HG03103 (cell line): Measurements from ENCODE around the gene LCOR.
"Not testable (repeated sequence)": the region's sequence is repeated elsewhere in the genome, so short reads cannot be mapped to it uniquely, and the experiment has no call there.

Source experiments
- ATAC-seq: cut with Tn5 transposase; IDR thresholded peaks from one replicate; pipeline ENCODE4 v1.9.1; 2021; ENCODE audit warnings: low read depth; ENCODE audit not compliant: unreplicated experiment

Gene LCOR

DNA sequence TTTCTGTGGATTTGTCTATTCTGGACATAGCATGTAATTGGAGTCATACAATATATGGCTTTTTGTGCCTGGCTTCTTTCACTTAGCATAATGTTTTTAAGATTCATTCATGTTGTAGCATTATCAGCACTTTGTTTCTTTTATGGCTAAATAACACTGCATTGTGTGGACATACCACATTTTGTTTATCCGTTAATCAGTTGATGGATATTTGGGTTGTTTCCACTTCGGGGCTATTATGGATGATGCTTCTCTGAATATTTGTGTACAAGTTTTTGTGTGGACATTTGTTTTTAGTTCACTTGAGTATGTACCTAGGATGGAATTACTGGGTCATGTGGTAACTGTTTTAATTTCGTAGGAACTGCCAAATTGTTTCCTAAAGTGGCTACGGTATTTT, 6.4 kb downstream of the LCOR start:
- ATAC-seq = no peak

GRCh38 chr10:96840841-96841518, 8.9 kb downstream of the LCOR start:
- no peak for ATAC-seq

- ATAC-seq = no peak
Measured at GRCh38 chr10:96842896-96843723, 11.0 kb downstream of the LCOR start.

- ATAC-seq = no peak
Measured at GRCh38 chr10:96843823-96844222, 11.7 kb downstream of the LCOR start.

GRCh38 chr10:96846395-96846794, 14.3 kb downstream of the LCOR start:
- ATAC-seq = no peak

GRCh38 chr10:96846926-96847325, 14.8 kb downstream of the LCOR start:
- no peak for ATAC-seq

GRCh38 chr10:96847356-96847755, 15.3 kb downstream of the LCOR start:
- ATAC-seq = not testable (repeated sequence)

GRCh38 chr10:96850113-96850512, 18.0 kb downstream of the LCOR start:
- no peak for ATAC-seq

- no peak for ATAC-seq
Measured at GRCh38 chr10:96850825-96851224, 18.7 kb downstream of the LCOR start.

GRCh38 chr10:96851281-96851680, 19.2 kb downstream of the LCOR start:
- no peak for ATAC-seq

DNA sequence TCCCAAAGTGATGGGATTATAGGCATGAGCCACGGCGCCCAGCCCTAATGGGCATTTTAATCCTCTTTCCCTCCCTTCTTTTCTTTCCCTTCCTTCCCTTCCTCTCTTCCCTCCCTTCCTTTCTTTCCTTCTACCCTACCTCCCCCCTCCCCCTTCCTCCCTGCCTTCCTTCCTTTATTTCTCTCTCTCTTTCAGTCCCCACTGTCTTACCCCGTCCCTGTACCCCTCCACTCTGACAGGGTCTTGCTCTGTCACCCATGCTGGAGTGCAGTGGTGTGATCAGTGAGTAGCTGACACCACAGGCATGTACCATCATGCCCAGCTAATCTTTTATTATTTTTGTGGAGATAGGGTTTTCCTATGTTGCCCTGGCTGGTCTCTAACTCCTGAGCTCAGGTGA, 24.2 kb downstream of the LCOR start:
- ATAC-seq = no peak

- ATAC-seq = no peak
Measured at GRCh38 chr10:96857301-96858012, 25.4 kb downstream of the LCOR start.

DNA sequence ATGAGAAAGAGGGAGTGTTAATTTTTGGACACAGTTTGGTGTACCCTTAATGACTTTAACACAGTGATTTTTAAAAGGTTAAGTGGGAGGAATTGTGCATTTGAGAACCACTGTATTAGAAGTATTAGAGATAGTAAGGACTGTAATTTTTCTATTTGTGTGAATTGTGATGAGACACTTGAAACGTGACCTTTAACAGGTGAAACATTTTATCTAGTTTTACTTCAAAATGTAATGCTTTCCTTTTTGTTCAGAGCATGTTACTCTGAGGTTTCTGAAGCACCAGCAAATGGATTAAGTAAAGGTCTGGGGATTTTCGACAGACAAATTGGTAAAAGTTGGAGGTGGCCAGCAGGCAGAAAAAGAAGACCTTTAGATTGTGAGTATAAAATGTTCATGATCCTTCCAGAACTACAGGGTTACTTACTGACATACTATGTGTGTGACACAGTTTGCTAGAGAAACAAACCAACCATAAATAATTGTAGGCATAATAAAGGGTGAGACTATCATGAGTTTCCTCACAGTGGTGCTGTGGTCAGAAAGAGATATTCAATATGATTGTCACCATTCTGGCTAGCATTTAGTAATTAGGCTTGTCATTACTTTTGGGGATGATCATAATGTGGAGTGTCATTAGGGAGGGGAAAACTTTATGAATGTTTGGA, 26.1 kb downstream of the LCOR start:
- no peak for ATAC-seq

DNA sequence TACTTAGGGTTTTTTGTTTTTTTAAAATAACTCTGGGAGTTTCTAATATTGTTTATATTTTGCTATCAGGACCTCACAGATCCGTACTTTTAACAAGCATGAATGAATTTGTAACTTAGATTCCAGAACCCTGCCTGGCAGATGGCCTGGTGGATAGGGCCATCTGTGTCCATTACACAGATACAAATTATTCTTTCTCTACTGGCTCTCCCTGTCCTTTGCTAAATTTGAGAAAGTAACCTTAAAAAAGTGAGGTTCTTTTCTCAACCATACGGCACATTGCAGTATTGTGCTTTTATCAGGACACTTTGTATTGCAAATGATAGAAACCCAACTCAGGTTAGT, 26.6 kb downstream of the LCOR start:
- ATAC-seq = no peak

- ATAC-seq = no peak
Measured at GRCh38 chr10:96860631-96861277, 28.7 kb downstream of the LCOR start.

GRCh38 chr10:96863922-96864543, 31.9 kb downstream of the LCOR start:
- peak; percentile 57 for ATAC-seq

DNA sequence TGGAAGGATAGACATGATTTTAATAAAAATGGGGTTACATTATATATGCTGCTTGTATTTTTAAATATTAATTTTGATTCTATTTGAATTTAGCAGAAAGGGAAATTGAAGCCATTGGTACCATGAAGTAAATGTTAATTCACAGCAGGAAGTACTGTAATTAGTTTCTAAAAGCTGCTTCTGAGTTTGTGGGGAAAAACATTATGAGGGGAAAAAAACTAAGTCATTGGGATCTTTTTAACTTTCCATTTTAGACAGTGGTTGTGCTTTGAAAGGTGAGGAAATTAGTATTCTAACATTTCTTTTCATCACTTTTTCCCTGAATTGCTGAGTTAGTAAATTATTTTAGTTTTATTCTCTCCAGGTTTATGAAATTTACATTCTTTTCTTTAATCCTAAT, 41.0 kb downstream of the LCOR start:
- no peak for ATAC-seq

- no peak for ATAC-seq
Measured at GRCh38 chr10:96873756-96874467, 41.8 kb downstream of the LCOR start.

DNA sequence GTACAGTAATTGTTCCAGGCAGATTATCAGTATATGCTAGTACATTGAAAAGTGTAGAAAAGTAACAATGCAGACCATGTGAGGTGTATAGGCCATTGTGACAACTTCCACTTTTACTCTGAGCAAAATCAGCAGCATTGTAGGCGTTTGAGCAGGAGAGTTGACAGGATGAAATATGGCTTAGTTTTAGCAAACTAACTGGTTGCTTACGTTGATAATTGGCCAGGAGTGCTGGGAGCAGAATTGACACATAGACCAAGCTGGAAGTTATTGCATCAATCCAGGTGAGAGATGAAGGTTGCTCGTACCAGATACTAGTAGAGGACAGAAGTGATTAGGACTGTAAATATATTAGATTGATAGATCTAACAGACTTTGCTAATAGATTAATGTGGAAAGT, 46.0 kb downstream of the LCOR start:
- no peak for ATAC-seq
